ENCODE measurements around the gene ZSCAN21.

GRCh38 chr7:100038326-100038725 is 11.2 kb upstream of the ZSCAN21 start:
- TF ChIP-seq CTCF (IDR thresholded peaks at IDR 0.05) (no peak), POLR2A (IDR thresholded peaks at IDR 0.05) (no peak)
